MG63 (cell line): ENCODE measurements around the gene OGDH. TPM values are rescaled to one million over a fixed set of nuclear protein-coding genes. Genes with fewer than 3 reads are reported as not detected.
"Not testable (repeated sequence)": the region's sequence is repeated elsewhere in the genome, so short reads cannot be mapped to it uniquely, and the experiment has no call there.

Experiments
- DNase-seq: peaks from one replicate; pipeline ENCODE4 v3.0.0-alpha.2; 2020
- H3K27me3 ChIP-seq: fragments of 250-450 bp; sonication (Bioruptor Pico); 2 replicates; pipeline ENCODE4 v1.5.1; 2020; ENCODE audit warnings: mild to moderate bottlenecking, moderate library complexity
- H3K36me3 ChIP-seq: fragments of 250-450 bp; sonication (Bioruptor Pico); 2 replicates; pipeline ENCODE4 v1.5.1; 2020; ENCODE audit warnings: mild to moderate bottlenecking, moderate library complexity
- H3K4me3 ChIP-seq: fragments of 250-450 bp; sonication (Bioruptor Pico); 2 replicates; pipeline ENCODE4 v1.5.1; 2020; ENCODE audit warnings: mild to moderate bottlenecking, moderate library complexity
- H3K9me3 ChIP-seq: fragments of 250-450 bp; sonication (Bioruptor Pico); 2 replicates; pipeline ENCODE4 v1.5.1; 2020; ENCODE audit warnings: mild to moderate bottlenecking, moderate library complexity
- total RNA-seq: library from RNA; depleted of rRNA; stranded (reverse); fragments of >200 nt; shearing (Covaris generic); gene quantifications from 2 replicates; pipeline ENCODE4 v1.2.3, GENCODE V29; 2014; ENCODE audit warnings: low replicate concordance

The OGDH gene
- total RNA-seq, 1 experiment from 2014 or later = 54.0 TPM

DNA sequence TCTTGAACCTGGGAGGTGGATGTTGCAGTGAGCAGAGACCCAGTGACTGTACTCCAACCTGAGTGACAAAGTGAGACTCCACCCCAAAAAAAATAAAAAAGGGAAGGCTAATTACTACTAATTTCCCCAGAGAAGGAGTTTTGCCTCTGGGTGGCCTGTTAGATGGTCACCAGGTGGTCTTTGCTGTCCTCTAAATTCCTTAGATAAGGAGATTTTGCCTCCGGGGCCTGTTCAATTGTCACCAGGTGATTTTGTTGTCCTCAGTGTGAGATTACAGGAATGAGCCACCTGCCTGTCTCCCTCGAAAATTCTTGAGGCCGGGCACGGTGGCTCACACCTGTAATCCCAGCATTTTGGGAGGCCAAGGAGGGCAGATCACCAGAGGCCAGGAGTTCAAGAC, 117.8 kb downstream of the OGDH start:
- Histone ChIP-seq H3K9me3 (no peaks in the 10 kb centered on the region), H3K4me3 (no peak overlapping the region), H3K36me3 (no peaks in the 10 kb centered on the region), H3K27me3 (no peaks in the 10 kb centered on the region)
- no peak for DNase-seq

DNA sequence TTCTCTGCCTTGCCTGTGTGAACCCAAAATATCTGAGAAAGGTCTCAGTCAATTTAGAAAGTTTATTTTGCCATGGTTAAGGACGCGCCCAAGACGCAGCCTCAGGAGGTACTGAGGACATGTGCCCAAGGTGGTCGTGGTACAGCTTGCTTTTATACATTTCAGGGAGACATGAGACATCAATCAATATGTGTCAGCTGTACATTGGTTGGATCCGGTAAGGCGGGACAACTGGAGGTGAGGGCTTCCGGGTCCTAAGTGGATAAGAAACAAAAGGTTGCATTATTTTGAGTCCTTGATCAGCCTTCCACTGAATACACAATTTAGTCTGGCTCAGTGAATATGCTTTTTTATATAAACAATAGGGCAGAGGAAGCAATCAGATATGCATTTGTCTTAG, 119.8 kb downstream of the OGDH start:
- not testable (repeated sequence) for H3K4me3 ChIP-seq, DNase-seq, H3K9me3 ChIP-seq, H3K36me3 ChIP-seq, H3K27me3 ChIP-seq

DNA sequence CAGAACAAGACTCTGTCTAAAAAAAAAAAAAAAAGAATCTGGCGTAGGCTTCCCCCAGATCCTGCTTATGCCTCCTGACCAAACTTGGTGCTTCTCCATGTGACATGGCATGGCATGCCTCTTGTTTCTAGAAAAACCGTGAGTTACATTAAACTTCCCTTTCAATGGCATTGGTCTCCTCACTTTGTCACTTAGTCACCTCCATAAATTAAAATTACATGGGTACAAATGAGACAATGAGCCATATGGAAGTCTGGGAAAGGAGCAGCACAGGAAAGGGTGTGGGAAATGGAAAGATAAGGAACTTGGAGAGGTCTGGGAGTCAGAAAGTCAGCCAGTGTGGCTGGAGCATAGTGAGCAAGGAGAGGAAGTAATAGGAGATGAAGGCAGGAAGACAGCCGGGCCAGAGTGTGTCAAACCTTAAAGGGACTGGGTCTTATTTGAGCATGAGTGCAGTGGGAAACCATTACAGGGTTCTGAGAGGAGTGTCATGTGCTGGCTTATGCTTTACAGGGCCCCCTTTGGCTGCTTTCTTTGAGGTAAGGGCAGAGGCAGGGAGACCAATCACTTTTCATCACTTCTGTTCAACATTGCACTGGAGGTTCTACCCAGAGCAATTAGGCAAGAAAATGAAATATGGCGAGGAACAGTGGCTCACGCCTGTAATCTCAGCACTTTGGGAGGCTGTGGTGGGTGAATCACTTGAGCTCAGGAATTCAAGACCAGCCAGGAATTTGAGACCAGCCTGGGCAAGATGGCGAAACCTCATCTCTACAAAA, 120.9 kb downstream of the OGDH start:
- no peaks in the 10 kb centered on the region for H3K36me3 ChIP-seq
- peak; percentile 35 for DNase-seq
- no peak overlapping the region for H3K4me3 ChIP-seq
- H3K9me3 ChIP-seq = no peaks in the 10 kb centered on the region
- no peaks in the 10 kb centered on the region for H3K27me3 ChIP-seq

DNA sequence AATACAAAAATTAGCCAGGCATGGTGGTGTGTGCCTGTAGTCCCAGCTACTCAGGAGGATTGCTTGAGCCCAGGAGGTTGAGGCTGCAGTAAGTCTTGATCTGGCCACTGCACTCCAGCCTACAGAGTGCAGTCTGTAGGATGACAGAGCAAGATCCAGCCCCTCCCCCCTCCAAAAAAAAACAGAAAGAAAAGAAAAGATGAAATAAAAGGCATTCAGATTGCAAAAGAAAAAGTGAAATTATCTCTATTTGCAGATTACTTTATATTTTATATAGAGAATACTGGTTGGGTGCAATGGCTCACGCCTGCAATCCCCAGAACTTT, 121.5 kb downstream of the OGDH start:
- DNase-seq = no peak
- no peaks in the 10 kb centered on the region for H3K27me3 ChIP-seq
- H3K4me3 ChIP-seq = no peak overlapping the region
- H3K36me3 ChIP-seq = no peaks in the 10 kb centered on the region
- no peaks in the 10 kb centered on the region for H3K9me3 ChIP-seq

DNA sequence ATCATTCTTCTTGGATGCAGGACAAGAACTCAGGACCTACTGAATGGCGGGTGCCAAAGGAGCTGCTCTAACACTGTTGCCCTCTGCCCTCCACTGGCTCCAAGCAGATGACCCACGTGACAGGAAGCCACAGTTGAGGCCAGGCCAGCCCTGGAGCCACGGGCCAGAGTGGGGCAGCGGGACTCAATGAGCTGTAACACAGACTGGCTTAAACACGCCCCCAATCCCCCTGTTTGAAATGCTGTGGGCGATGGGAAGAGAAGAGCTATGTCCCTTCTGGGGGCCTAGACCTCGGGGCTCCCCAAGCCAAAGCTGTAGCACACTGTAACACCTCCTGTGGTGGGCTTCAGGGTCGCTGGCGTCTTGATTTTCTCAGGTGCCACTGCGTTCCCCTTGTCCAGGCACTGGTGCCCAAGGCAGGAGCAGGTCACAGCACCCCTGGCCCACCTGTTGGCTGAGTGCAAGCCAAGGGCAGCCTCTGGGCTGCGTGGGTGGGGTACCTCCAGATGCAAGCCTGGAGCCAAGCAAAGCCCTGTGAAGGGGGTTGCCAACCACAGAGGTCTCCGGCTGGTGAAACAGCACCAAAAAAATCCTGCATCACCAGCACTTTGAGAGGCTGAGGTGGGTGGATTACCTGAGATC, 123.6 kb downstream of the OGDH start:
- H3K27me3 ChIP-seq = no peaks in the 10 kb centered on the region
- H3K9me3 ChIP-seq = no peaks in the 10 kb centered on the region
- H3K36me3 ChIP-seq = no peaks in the 10 kb centered on the region
- no peak overlapping the region for H3K4me3 ChIP-seq
- peak; percentile 41 for DNase-seq

DNA sequence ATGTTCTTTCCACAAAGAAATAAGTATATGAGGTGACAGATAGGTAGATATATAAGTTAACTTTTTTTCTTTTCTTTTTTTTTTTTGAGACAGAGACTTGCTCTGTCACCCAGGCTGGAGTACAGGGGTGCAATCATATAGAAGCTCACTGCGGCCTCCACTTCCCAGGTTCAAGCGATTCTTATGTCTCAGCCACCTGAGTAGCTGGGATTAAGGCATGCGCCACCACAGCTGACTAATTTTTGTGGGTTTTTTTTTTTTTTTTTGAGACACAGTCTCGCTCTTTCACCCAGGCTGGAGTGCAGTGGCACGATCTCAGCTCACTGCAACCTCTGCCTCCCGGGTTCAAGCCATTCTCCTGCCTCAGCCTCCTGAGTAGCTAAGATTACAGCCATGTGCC, 126.5 kb downstream of the OGDH start:
- not testable (repeated sequence) for H3K4me3 ChIP-seq, DNase-seq, H3K36me3 ChIP-seq, H3K27me3 ChIP-seq, H3K9me3 ChIP-seq

DNA sequence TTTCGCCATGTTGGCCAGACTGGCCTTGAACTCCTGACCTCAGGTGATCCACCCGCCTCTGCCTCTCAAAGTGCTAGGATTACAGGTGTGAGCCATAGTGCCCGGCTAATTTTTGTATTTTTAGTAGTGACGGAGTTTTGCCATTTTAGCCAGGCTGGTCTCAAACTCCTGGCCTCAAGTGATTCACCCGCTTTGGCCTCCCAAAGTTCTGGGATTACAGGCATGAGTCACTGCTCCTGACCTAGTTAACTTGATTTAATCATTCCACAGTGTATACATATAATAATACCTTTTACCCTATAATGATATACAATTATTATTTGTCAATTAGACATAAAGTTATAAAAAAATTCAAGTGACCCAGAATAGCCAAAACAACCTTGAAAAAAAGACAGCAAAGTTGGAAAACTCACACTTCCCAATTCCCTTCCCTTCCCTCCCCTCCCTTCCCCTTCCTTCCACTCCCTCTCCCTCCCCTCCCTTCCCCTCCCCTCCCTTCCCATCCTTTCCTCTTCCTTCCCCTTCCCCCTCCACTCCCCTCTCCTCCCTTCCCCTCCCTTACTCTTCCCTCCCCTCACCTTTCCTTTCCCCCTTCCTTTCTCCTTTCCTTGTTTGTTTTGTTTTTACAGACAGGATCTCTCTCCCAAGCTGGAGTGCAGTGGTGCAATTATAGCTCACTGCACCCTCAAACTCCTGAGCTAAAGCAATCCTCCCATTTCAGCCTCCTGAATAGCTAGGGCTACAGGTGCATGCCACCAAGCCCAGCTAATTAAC, 127.5 kb downstream of the OGDH start:
- peak; percentile 83 for DNase-seq
- H3K36me3 ChIP-seq = no peaks in the 10 kb centered on the region
- H3K9me3 ChIP-seq = 0 out of 2 replicates have a peak, but pooled peaks cover 2% of the 10 kb centered on the region
- no peaks in the 10 kb centered on the region for H3K27me3 ChIP-seq
- no peak overlapping the region for H3K4me3 ChIP-seq

DNA sequence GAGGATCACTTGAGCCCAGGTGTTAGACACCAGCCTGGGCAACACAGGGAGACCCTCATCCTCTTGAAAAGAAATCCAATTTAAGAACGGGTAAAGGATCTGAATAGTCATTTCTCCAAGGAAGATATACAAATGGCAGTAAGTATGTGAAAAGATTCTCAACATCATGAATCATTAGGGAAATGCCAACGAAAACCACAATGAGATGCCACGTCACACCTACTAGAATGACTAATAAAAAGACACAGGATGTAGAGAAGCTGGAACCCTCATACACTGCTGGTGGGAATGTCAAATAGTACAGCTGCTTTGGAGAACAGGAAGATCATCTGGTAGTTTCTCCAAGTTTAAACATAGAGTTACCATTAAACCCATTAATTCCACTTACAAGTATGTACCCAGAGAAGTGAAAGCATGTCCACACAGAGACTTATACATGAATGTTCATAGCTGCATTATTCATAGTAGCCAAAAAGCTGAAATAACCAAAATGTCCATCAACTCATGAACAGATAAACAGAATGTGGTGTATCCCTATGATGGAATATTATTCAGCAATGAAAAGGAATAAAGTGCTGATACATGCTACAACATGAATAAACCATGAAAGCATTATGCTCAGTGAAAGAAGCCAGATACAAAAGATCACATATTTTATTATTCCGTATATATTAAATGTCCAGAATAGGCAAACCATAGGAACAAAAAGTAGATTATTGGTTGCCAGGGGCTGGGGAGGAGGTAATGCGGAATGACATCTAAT, 129.2 kb downstream of the OGDH start:
- Histone ChIP-seq H3K4me3 (no peak overlapping the region), H3K27me3 (no peaks in the 10 kb centered on the region), H3K9me3 (0 out of 2 replicates have a peak, but pooled peaks cover 2% of the 10 kb centered on the region), H3K36me3 (no peaks in the 10 kb centered on the region)
- peak; percentile 61 for DNase-seq

DNA sequence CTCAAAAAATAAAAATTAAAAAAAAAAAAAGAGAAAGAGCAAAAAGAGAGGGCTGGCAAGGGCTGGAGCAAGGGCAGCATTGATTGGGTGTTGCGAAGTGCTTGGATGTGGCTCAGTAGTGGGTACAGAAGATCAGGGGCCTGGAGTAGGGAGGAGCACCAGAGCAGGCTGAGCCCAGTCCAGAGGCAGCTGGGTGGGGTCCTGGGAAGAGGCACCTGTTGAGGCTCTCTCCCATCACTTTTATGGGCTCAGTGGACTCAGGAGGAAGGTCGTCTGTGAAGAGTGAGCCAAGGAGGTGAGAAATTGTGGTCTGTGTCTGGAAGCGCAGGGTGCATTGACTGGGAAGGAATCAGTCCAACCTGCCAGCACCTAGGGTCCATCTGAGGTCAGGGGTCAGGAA, 130.5 kb downstream of the OGDH start:
- Histone ChIP-seq H3K36me3 (no peaks in the 10 kb centered on the region), H3K4me3 (no peak overlapping the region), H3K27me3 (no peaks in the 10 kb centered on the region), H3K9me3 (0 out of 2 replicates have a peak, but pooled peaks cover 2% of the 10 kb centered on the region)
- no peak for DNase-seq

DNA sequence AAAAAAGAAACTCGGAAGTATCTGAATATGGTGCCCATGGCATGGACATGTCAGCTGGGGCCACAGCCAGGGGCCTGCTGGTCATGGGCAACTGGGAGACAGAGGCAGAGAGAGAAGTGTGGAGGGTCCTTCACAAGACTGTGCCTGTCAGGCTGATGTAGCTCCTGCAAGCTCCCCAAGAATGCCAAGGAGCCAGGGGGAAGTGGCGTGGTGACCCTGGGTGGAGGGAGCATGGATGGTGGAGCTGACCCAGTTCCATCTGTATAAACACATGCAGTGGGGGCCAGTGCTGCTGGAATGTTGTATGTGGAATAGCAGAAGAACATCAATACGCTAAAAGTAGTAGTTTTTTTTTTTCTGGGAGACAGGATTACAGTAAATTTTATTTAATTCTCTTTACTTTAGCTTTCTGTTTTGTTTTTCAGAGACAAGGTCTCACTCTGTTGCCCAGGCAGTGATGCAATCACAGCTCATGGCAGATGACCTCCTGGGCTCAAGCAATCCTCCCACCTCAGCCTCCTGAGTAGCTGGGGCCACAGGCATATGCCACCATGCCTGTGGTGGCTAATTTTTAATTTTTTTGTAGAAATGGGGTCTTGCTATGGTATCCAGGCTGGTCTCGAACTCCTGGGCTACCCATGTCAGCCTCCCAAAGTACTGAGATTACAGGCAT, 131.8 kb downstream of the OGDH start:
- DNase-seq = no peak
- no peaks in the 10 kb centered on the region for H3K36me3 ChIP-seq
- 0 out of 2 replicates have a peak, but pooled peaks cover 2% of the 10 kb centered on the region for H3K9me3 ChIP-seq
- H3K4me3 ChIP-seq = no peak overlapping the region
- no peaks in the 10 kb centered on the region for H3K27me3 ChIP-seq

DNA sequence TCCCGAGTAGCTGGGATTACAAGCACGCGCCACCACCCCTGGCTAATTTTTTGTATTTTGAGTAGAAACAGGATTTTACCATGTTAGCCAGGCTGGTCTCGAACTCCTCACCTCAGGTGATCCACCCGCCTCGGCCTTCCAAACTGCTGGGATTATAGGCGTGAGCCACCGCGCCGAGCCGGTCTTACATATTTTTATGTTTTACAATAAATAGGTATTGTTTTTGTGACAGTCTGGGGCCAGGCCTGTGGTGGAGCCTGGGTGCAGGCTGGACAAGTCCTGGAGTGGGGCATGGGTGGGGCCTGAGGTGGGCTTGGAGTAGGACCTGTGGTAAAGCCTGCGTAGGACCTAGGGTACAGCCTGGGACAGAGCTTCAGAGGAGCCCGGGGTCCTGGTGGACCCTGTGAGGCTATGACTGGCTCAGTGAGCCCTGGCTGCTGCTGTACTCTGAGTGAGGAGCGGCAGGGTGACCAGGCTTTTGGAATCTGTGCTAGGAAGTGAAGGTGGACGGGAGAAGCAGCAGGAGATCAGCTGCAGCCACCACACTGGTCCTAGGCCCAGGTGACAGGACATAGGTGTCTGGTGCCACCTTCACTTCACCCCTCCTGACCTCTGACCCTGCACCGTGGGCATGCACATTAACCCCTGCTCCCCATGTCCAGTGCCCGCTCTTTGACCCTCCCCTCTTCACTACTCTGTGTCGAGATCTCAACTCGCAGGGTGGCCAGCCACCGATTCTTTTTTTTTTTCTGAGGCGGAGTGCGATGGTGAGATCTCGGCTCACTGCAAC, 132.6 kb downstream of the OGDH start:
- Histone ChIP-seq H3K9me3 (0 out of 2 replicates have a peak, but pooled peaks cover 2% of the 10 kb centered on the region), H3K36me3 (no peaks in the 10 kb centered on the region), H3K27me3 (no peaks in the 10 kb centered on the region), H3K4me3 (no peak overlapping the region)
- DNase-seq = no peak

DNA sequence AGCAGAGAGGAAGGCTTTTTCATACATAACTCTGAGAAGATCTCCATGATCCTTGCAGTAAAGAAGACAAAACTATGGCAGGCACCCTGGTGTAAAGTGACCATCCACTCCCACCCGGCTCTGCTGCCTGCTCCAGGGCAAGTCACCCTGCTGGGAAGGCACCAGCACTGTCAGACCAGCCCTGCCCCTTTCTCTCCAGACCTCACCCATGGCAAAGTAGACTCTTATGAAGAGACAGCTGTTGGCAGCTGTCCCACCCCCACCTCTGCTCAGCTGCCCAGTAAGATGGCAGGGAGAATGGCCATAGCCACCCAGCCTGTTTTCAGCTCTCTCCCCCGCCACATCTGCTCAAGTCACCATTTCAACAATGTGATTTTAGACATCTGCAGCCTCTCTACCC, 133.6 kb downstream of the OGDH start:
- H3K36me3 ChIP-seq = no peaks in the 10 kb centered on the region
- DNase-seq = no peak
- 0 out of 2 replicates have a peak, but pooled peaks cover 2% of the 10 kb centered on the region for H3K9me3 ChIP-seq
- H3K27me3 ChIP-seq = no peaks in the 10 kb centered on the region
- H3K4me3 ChIP-seq = no peak overlapping the region

DNA sequence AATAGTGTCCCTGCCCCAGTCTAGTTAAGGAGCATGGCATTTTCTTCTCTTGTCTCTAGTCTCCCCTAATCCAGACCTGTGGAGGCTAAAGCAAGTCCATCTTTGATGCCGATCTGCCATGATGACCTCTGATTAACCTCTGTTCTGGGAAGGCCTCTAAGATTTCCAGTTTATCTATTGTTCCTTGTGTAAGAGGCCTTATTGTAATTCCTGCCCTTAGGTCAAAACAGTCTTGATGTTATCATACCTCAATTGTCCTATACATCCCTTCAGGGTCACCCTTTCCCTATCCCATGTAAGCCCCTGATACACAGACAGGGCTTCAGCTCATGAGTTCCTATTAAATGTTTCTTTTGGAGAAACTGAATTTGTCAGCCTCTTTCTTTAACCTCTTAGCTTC, 137.3 kb downstream of the OGDH start:
- DNase-seq = no peak
- H3K27me3 ChIP-seq = no peaks in the 10 kb centered on the region
- no peaks in the 10 kb centered on the region for H3K9me3 ChIP-seq

DNA sequence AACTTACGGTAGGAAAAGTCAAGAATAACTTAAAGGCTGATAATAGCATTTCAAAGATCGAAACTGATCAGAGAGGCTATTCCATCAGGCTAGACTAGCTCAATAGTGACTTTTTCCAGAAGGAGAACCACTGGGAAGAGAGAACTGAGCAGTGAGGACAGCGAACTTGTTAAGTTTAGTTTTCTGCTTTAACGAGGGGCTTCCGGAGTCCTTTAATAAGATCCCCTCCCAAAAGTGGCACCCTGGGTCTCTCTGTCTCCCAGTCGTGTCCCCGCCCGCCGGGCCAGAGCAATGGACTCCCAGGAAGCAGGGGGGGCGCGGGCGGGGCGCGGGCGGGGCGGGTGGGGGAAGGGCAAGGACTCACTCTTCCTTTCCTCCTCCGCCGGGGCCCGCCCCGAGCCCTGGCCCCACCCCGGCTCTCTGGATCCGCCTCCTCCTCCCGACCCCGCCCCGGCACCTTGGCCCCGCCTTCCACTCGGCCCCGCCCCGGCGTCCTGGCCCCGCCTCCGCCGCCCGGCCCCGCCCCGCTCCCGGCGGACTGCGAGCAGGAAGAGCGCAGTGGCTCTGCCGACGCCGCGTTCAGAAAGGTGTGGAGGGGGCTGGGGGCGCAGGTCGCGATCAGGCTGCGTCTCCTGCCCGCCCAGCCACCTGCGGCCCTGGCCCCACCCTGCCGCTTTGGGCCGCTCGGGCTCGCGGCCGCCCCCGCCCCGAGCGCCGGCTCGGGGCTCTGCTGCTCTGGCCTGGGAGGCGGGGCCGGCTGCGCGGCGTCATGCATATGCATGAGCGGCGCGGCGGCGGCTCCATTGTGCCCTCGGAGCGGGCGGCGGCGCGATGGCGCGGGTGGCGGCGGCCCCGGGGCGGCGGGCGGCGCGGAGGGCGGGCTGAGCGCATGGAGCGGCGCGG, 141.9 kb downstream of the OGDH start, which contains the start of gene ZMIZ2:
Gene ZMIZ2 (plus strand): TSS at position 803 of the 903 bp plus-strand sequence. CDS start 7,403 bp downstream, outside the sequence.
- H3K36me3 ChIP-seq = peaks cover 15% of the 10 kb centered on the region
- no peaks in the 10 kb centered on the region for H3K9me3 ChIP-seq
- H3K27me3 ChIP-seq = no peaks in the 10 kb centered on the region
- peak; percentile 90 for DNase-seq
- peak within 1 kb of the TSS; percentile 61 for H3K4me3 ChIP-seq

More for the DNA sequence above, 137.3 kb downstream of the OGDH start:
- Histone ChIP-seq H3K4me3 (no peak overlapping the region), H3K36me3 (no peaks in the 10 kb centered on the region)
